GM21786 (cell line): ENCODE results near the gene TMEM59L.

Experiments used
- ATAC-seq: cut with Tn5 transposase; IDR thresholded peaks from one replicate; pipeline ENCODE4 v1.9.1; 2021; ENCODE audit not compliant: unreplicated experiment

Gene TMEM59L

DNA sequence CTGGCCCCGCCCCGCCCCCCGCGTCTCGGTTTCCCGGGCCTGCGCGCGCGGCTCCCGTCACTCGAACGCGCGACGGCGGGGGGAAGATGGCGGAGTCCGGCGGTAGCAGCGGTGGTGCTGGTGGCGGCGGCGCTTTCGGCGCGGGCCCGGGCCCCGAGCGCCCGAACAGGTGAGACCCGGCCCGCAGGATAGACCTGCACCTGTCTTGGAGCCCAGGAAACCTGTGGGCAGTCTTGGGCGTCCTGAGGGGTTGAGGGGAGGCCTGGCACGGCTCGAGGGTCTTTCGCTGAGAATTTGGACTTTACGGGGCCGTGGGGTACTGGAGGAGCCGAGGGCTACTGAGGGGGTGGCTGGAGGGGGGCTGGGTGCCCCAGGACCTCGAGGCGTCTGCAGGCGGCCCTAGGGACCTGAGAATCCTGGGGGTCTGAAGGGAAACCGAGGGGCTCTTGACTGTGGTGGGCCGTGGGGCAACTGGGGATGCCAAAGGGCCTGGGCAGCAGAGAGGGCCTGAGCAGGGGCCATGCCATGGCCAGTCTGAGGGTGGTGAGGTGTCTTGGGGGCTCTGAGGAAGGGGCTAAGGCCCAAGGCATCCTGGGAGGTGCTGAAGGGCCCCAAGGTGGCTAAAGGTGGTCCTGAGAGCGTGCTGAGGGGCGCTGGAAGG lies 24.4 kb downstream of the TMEM59L start, which contains the start of gene KLHL26:
KLHL26 (plus strand) TSS at position 60 of the 661 bp plus-strand sequence; CDS start at position 87, 27 bp downstream.
- no peak for ATAC-seq

DNA sequence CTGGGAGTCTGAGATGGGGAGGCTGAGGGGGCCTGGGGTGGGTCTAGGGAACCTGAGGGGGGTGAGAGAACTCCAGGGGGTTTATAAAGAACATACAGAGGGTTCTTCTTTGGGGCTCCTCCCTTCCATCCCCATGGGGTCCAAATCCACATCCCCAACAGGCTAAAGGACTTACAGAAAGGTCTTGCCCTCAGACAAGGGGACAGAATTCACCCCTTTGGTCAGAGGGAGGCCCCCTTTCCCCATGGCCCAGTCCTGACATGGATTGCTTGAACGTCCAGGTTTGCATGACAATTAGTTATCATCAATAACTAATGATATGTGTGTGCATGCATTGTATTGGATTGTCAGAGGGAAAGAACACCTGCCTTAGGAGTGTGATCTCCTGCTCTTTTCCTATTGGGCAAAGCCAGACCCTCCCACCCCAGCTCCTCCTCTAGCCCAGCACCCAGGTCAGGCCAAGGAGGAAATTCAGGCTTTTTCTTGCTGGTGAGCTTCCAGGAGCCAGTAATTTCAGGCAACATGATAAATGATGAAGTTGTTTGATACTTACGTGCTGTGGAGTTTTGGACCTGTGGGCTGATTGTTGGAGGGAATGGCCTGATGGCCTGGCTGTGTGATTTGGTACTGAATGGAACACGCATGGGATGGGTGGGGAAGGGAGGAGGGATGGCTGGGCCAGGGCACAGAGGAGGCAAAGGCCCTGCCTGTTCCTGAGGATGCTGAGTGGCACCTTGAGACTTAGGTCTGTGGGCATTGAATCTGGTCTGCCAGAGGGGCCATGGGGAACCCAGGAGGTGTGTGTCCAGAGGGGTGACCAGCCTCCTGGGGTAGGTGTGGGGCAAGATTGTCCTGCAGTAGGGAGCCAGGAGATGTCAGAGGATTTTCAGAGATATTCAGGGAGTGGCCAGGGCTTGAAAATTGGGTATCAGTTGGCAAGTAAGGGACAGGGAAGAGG lies 25.3 kb downstream of the TMEM59L start:
- no peak for ATAC-seq

DNA sequence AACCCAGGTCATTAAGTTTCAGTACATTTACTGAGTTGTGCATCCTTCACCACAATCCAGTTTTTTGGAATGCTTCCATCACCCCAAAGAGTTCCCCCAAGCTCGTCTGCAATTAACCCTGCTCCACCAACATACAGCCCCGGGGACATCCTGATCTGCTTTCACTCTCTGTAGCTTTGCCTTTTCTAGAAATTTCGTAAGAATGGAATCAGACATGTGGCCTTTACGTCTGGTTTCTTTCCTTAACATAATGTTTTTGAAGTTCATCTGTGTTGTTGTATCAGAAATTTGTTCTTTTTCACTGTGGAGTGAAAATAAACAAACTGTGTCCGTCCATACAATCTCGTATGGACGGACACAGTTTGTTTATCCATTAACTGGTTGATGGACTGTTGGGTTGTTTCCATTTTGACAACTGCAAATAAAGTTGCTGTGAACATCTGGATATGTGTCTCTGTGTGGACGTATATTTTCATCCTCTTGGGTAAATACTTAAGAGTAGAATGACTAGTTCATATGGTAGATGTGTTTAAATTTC lies 27.1 kb downstream of the TMEM59L start:
- ATAC-seq = no peak

DNA sequence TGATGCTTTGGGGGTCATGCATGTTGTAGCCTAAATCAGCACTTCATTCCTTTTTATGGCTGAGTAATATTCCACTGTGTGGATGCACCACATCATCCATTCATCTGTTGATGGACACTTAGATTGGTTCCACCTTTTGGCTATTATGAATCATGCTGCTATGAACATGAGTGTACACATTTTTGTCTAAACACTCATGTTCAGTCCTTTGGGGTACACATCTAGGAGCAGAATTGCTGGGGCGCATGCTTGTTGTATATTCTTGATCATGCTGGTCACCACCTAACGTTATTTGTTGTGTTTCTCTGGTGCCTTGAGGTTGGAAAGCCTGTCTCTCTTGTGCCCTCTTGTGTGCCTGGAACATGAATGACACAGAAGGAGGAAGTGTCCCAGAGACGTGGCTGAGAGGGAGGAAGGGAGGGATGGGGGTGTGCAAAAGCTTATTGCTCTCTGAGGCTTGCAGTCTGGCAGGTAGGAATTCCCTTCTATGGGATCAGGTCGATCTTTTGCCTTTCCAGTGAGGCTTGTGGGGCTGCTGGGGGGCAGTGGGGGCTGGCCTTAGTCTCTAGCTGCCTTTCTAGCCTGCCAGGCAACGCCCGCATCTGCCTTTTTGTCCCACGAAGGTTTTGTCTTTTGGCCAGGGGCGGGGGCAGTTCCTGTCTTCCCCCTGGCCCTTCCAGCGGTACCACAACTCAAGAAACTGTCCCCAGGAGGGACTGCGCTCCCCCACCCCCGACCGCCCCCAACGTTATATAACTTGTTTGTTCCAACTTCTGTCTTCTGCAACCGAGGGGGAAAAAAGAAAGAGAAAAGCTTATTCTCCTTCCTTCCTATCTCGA lies 31.7 kb downstream of the TMEM59L start:
- no peak for ATAC-seq

DNA sequence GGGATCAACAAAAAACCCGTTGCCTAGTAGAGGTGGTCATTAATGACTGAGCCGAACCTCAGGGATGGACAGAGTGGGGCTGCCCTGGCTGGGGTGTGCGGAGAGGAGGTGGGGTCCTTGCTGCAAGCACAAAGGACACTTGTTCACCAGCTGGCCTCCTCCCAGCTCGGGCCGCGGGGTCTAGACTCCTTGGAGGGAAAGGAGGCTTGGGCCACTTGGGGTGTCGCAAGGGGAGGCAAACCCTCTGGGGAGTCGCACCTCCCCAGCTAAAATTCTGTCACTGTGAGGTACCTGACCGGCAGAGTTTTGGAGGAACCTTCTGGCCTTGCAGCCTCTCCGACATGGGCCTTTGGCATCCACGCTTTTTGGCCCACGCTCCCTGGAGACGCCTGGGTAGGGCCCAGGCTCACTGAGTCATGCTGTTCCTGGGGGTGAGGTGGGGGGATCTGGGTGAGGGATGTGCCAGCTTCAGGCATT lies 32.4 kb downstream of the TMEM59L start:
- ATAC-seq = no peak

DNA sequence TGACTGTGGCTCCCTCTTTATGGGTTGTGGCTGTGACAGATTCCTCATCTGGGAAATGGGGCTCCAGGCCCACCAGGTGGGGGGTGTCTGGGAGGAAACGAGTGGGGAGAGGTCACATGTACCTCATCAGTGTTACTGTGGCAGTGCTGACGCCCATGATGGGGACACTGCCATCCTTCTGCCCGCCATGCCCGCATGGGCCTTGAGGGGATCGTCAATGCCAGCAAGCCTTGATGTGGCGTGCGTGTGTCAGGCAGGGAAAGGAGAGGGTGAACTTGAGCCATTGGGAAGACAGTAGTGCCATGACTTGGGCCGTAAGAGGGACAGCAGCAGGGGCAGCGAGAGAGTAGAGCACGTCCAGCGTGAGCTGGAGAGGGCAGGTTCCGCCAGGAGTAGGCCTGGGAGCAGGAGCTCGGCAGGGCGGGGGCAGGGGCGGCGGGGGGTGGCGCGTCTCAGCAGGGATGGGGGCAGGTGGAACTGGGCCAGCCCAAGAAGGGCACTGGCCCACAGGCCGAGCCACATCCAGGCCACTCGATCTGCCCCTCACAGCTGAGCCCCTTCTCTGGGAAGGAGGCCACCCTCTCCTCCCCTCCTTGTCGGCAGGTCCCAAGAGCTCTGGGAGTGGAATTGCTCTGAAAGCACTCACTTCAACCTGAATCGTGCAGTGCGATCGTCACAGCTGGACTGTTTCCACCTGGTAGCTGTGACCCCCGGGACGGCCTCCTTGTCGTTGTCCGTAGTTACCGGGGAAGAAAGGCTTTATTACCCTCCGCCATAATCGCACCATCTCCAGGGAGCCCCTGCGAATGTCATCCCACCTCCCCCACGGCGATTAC lies 34.1 kb downstream of the TMEM59L start:
- ATAC-seq = no peak

DNA sequence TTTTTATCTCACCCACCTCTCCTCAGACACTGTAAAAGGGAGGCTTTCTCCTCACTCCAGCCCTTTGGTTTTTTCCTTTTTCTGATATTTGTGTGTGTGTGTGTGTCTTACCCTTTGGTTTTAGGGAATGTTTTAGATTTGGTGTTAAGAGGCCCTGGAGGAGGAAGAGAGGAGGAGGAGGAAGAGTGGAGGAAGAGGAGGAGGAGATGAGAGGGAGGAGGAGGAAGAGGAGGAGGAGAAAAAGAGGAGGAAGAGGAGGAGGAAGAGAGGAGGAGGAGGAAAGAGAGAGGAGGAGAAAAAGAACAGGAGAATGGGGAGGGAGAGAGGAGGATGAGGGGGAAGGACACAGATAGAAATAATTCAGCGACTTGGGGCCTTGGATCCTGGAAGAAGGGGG lies 34.7 kb downstream of the TMEM59L start:
- ATAC-seq = no peak

DNA sequence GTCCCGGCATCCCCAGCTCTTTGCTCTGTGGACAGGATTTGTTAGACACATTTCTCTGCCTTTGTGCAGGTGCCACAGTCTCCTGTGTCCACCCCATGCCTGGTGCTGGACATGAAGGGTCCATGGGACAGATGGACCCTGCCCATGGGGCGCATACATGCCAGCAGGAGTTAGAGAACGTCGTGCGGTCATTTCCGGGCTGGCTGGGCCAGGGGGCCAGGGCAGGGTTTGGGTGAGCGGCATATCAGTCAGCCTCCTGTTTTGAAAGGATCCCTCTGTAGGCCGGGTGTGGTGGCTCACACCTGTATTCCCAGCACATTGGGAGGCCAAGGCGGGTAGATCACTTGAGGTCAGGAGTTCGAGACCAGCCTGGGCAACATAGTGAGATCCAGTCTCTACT lies 35.1 kb downstream of the TMEM59L start:
- ATAC-seq = no peak

DNA sequence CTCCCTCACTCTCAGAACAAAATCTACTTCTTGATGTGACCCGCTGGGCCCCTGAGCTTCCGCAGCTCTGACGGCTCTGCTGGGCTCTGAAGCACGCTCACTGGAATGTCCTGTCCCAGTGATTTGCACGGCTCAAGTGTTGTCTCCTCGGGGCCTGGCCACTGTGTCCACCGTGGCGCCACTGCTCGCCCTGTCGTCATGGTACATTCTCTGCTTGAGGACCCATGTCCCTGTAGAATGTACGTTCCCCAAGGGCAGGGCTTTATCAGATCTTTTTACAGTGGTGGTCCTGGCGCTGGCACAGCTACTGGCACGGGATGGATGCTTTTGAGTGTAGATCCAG lies 36.3 kb downstream of the TMEM59L start:
- no peak for ATAC-seq

DNA sequence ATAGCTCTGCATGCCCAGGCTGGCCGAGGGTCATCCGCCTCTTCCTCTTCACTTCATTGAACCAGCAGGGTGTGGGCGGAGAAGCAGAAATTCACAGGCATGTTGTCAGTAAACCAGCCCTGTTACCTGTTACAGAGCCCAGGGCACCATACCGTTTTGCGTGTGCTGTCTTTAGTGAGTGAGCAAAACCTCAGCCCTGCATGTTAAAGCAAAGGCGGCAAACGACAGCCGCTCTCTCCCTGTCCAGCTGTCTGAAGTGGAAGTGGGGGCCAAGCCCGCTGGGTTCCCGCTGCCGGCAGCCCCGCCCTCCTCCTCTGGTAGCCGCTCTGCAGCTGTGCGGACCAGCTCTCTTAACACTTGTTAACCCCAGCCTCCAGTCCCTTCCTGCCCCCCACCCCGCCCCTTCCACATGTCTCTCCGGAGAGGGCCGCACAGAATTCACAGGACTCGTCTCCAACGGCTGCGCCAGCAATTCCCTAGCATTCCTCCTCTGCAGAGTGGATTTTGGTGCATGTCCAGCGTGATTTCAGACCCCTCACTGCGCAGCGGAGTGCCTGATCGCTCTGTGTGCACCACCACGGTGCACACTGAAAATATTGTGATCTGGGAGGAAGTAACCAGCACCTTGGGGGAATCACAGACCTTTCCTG lies 36.8 kb downstream of the TMEM59L start:
- ATAC-seq = no peak

DNA sequence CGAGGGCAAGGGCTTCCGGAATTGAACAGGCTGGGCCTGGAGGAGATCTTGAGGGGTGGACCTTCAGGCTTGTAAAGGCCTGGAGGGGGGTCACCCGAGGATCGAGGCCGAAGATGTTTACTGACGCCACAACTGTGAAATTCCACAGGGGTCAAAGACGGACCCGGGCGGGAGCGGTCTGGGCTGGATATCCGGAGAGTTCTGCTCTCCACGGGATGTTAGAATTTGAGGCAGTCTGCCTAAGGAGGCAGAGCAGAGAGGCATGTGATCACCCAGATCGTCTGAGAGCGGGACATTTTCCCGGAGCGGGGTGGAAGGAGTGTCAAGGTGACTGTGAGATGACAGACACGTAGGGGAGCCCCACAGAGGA lies 37.3 kb downstream of the TMEM59L start:
- ATAC-seq = no peak

DNA sequence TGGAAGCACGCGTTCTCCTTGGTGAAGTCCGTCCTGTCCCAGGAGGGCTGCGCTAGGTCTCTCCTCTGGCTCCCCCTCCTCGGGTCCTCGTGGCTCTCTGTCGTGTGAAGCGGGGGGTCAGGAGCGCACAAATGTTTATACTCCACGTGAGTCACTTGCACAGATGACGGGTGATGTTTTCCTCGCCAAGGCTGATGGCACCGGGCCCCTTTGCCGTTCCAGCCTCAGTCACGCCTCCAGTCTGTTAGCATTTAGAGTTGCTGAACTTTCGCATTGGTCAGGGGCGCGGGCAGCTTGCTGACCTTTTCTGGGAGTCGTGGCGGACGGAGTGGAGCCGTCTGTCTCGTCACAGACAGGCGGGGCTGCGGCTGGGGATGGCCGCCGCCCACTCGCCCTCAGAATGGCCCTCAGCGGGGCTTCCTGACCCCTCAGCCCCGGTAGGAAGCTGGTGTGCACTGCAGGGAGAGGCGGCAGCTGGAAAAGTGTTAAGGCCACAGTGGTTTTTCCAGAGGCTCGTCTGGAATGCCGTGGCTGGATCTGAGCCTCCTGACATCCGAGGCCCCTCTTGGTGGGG lies 37.9 kb downstream of the TMEM59L start:
- ATAC-seq = no peak

DNA sequence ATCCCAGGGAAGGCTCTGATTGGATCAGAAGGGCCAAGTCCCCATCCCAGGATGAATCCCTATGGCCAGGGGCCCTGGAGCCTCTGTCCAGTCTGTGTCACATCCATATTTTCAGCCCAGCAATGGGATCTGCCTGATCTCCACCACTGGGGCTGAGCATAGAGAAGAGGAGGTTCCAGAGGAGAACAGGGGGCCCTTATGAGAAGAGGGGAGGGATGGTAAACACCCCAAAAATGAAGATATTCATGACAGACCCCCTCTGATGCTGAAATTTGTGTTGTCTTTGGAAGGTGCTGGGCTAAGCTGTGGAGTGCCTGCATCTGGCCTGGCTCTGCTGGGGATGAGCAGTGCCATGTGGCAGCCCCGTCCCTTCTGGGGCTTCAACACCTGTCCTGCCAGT lies 38.6 kb downstream of the TMEM59L start:
- no peak for ATAC-seq

DNA sequence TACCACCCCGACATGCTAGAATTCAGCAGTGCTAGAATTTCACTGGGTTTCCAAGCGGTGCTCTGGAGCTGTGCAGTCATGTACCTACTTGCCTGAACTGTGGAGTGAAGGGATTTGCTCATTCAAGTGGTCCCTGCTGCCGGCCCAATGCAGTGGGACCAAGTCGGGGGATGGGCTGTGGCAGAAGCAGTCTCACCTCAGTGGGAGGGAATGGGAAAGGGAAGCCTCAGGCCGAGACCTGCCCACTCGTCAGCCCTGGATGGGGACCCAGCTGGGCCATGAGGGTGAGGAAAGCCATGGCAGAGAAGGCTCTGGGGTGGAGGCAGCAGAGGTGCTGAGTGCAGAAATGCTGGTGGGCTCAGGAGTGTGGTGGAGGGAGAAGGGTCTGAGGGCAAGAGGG lies 39.1 kb downstream of the TMEM59L start:
- no peak for ATAC-seq

DNA sequence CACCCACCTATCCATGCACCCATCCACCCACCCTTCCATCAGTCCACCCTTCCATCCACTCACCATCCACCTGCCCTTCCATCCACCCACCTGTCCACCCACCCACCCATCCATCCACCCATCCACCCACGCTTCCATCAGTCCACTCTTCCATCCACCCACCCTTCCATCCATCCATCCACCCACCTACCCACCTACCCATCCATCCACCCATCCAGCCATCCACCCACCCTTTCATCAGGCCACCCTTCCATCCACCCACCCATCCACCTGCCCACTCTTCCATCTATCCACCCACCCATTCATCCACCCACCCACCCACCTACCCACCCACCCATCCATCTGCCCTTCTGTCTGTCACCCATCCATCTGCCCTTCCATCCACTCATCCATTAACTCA lies 41.2 kb downstream of the TMEM59L start:
- no peak for ATAC-seq

DNA sequence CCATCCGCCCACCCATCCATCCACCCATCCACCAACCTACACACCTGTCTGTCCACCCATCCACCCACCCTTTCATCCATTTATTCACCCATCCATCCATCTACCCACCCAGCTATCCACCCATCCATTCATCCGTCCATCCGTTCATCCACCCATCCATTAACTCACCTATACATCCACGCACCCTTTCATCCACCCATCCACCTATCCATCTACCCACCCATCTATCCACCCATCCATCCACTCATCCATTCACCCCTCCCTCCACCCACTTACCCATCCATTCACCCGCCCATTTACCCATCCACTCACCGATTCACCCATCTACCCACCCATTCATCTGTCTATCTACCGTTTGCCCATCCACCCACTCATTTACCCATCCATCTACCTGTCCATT lies 41.8 kb downstream of the TMEM59L start:
- no peak for ATAC-seq

DNA sequence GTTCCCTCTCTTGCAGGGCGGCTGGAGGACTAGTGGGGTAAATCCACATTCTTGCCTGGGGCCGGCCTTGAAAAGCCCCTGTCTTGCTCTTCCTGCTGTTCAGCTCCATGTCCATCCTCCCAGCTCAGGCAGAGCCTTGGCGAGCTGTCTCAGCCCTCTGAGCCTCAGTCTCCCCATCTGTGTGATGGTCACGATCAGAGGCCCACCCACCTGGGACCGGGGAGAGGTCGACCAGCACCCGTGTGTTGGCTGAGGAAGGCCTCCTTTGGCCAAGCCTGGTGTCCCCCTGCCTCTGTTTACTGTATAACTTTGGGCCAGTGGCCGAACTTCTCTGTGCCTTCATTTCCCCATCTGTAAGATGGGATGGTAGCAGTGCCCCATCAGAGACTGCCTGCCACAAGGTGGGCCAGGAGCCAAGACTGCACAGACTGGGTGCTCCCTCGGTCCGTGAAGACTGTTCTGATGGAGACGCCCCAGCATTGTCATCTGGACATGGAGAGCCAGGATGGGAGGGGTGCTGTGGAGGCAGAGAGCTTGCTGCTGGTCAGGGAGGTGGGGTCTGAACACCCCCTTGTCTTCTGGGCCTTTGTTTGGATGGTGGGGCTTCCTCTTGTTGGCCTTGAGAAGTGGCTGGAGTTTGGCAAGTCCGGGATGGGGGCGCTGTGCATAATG lies 42.6 kb downstream of the TMEM59L start:
- ATAC-seq = no peak

DNA sequence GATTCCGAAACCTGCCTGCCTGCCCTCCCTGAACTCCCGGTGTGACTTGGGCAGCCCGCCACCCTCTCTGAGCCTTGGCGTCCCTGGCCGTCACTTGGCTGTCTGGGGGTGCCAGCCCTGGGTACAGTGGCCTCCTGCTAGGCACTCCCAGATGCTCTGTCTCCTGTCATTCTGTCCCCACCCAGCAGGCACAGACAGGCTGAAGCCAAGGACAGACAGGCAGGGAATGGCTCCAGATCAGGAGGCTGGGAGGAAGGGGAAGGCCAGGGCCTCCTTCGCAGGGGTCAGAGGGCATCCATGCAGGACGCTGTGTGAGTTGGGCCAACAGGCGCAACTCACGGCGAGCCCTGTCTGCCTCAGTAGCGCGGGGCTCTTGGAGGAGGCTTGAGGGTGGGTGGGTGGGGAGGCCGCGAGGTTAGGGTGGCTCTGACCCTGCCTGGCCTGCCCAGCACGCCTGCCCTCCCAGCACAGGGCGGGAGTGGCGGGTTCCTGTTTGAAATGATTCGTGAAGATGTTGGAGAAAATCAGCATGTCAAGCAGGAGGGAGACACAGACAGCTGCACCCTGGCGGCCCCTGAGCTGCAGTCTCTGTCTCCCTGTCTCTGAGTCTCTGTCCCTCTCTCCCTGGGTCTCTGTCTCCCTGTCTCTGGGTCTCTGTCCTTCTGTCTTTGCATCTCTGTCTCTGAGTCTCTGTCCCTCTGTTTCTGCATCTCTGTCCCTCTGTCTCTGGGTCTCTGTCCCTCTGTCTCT lies 43.8 kb downstream of the TMEM59L start:
- ATAC-seq = no peak
